Left colon (tissue), 2 donors: ENCODE measurements around the gene NOTCH4. TPM values are rescaled to one million over a fixed set of nuclear protein-coding genes. Genes with fewer than 3 reads are reported as not detected.

ENCODE experiments used
- ATAC-seq: fragments of 200-7000 bp; cut with Tn5 transposase; one replicate; pipeline ENCODE4 v1.9.1; 2020; ENCODE audit warnings: mild to moderate bottlenecking, moderate library complexity
- DNase-seq, 2 donors: peaks; one replicate each; pipeline ENCODE4 v3.0.0-alpha.2; 2020
- intact Hi-C, 2 donors: fragments of 100-400 bp; cut with DNase I in 1 of 2; cut with micrococcal nuclease in 1 of 2; formaldehyde crosslinking; loops; one replicate each; pipeline versions ENCODE4 v1.11.2 to v1.14.0; 2022; cut with DNase I, micrococcal nuclease
- microRNA-seq, 2 donors: library from miRNA; unstranded; fragments of <30 nt; microRNA quantifications; one replicate each; pipeline versions ENCODE4 v1.1.0 to v1.2.0, GENCODE V29; 2020
- total RNA-seq, 2 donors: library from RNA; stranded (reverse); fragmentation: NEBNext Ultra II Directional; extraction: Animal tissue kit (Norgen Biotek cat#: 25700); gene quantifications; one replicate each; pipeline ENCODE4 v1.2.1, GENCODE V29; 2021
- donor health status: DM: no; HTN: no; CAD: no.
- donor health status: DM: yes; HTN: yes; CAD: no.

Gene NOTCH4
- total RNA-seq, 2 donors from 2014 or later = 4.1 to 4.3 TPM

DNA sequence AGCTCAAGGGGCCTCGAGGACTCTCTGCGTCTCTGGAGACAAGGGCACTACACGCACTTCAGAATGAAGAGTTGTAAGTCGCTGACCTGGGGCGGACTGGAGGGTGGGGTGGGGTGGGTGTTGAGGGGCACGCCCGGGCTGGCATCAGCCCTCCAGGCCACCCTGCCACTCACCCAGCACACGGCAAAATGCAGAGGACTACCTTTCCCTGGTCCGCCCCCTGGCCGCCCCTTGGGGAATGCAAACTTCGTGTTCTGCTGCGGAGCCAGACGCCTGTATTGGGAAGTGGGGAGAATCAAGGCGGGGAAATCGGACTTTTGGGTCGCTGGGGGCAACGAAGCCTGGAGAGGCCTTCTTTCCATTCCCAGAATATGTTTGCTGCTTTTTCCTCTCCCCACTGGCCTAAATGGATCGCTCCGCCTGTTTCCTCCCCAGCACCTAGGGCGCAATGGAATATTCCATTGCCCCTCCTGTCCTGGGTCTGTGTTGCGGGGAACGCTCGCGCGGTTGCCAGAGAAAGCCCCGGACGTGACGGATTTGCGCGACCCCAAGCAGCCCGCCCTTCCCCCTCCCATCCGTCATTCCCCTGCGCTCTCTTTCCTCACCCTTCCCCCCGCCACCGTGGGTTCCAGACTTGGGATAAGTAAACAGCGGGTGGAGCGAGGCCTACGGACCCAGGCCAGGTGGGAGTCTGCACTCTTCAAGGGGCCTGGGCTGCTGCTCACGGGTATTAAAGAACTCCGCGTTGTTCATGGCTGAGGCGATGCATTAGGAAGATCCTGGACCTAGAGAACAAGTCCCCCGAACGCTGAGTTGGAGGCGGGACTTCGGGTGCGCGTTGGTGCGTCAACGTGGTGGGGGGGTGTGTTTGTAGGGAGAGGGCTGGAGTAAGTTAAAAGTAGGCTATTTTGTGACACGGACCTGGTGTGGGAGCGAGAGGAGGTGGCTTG, 70.0 kb downstream of the NOTCH4 start, which contains the start of gene PPT2:
Gene PPT2 (plus strand): TSS at position 578 of the 950 bp plus-strand sequence. CDS start 454 bp downstream, outside the sequence.
- intact Hi-C loops = no loop called here
- peak; percentile 74 for ATAC-seq
- peak; percentile 88 to 90 for DNase-seq

DNA sequence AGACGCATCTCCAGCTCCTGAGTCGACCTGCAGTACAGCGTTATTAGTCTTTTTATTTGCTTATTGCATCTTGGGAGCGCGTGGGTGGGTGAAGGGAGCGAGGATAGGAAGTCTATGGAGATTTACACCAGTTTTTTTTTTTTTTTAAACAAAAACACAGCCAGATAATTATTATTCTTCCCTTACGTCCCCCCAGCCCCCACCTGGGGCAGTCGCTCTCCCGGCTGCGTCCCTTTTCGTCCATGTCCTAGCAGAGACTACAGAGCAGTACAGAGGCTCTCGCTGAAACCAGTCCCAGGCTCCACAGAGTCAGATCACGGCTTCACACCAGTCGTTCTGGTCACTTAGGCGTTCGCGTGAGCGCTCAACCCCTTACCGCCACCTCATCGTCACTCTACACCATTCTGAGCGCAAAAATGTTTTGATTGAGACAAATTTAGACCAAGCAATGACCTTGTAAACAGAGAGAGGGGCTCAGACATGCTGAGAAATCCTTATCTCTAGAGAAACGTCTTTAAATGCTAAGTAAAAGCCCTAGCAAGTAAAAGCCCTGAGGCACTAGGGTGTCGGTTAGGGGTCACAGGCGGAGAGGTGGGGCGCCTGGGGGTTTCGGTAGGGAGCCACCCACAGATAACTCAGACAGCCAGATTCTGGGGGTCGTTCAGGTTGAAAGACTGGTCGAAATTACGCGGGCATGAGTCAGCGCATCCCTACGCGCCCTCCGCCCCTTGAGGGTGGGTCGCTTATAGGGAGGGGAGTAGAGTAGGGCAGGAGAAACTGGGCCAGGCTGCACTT, 70.9 kb downstream of the NOTCH4 start:
- intact Hi-C loops = no loop called here
- ATAC-seq (no peak), DNase-seq (peak; percentile 38 to 41)

DNA sequence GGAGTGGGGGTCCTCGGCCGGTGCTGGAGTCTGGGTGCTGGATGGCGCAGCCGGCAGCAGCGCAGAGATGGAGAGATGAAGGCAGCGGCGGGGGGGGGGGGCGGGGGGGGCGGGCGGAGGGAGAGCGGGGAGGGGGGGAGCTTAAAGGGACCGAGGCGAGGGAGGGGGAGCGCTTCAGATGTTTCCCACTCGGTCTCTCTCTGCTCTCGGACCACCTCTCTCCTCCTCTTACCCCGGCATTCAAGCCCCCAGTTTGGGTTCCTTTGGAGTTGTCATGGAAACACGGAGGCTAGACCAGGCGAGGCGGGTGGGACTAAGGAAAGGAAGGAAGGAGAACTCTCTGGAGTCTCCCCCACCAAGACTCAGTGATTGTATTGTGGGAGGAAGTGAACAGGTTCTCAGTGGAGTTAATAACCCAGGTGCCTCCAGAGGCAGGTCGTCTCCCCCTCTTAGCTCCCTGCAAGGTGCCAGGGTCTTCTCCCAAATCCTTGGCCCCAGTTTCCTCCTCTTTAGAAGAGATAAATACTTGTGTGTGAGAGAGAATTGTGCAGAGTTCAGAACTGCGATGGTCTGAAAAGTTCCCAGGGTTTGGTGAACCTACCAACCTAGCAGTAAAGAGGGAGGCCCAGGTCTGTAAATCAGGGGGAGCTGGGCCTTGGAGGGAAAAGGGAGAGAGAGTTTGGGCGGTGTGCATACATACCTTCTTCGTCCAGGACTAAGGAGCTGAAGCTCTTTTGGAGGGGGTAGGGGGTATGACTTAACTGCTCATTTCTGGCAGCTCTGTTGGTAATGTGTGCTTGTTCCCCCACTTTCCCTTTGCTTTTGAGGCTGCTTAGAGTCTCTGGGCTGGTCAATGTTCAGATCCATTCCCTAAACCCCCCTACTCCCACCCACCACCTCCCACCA, 71.8 kb downstream of the NOTCH4 start, which contains the start of gene PRRT1:
Gene PRRT1 (minus strand): TSS at position 77 of the 906 bp plus-strand sequence. CDS start 112 bp downstream, outside the sequence.
- intact Hi-C loops = no loop called here
- ATAC-seq = no peak
- no peak for DNase-seq

DNA sequence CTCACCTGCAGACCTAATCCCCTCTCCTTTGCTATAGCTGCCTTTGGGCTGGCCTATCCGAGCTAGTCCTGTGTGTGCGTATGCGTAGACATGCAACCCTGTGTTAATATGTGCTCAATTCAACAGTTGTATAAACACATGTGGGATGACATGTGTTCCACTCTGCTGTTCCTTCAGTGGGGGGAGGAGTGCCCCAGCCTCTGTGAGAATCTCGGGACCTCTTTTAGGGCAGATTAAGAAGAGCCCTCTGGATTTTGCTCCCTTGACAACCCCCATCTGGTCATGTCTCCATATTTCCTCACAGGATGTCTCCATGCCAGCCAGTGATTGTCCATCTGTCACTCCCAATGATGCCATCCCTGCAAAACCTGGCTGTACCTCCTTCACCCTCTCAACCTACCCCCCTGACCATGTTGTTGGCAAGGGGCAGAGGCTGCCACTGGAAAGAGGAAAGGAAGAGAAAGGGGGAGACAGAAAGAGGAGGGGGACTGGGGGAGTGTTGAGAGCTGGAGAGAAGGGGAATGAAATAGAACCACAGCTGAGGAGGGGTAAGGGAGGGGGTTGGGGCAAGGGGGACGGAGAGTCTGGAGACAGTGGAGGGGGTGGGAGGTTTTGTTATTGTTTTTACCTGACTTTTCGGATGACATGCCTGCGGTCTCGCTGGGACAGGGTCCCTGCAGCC, 72.5 kb downstream of the NOTCH4 start:
- intact Hi-C loops = no loop called here
- ATAC-seq (no peak), DNase-seq (no peak)

DNA sequence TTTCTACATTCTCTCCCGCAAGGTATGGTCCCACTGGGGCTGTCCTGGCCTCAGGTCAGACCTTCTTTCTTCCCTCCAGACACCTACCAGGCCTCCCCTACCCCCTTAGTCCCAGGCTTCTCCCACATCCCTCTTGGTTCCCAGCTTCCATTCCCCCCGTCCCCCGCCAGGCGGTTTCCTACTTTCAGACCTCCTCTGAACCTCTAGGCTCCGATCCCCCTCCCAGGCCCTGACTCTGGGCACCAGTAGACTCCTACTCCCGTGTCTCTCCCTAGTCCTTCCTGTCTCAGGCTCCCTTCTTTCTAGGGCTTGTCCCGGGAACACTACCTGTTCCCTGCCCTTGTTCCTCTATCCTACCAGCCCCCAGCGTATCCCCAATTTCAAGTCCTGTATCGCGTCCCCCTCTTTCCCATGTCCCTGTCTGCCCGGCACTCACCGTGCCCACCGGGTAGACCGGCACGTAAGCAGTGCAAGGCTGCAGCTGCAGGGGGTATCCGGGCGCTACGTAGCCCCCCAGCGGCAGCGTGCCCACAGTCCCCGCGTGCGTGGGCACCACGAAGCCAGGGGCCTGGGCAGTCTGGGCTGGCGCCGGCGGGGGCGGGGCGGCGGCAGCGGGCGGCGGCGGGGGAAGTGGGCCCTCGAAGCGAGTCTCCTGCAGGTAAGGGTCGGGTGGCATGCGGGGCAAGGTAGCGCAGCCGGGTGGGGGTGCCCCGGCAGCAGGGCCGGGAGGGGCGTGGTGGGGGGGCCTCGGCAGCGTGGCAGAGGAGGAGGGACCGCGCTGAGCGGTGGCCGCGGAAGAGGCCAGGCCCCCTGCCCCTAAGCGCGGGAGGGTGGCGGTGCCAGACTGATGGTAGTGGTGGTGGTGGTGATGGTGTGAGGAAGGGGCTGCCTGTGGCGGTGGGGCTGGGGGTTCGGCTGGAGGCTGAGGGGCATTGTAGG, 73.7 kb downstream of the NOTCH4 start:
- ATAC-seq (no peak), DNase-seq (no peak)
- intact Hi-C loops = no loop called here

DNA sequence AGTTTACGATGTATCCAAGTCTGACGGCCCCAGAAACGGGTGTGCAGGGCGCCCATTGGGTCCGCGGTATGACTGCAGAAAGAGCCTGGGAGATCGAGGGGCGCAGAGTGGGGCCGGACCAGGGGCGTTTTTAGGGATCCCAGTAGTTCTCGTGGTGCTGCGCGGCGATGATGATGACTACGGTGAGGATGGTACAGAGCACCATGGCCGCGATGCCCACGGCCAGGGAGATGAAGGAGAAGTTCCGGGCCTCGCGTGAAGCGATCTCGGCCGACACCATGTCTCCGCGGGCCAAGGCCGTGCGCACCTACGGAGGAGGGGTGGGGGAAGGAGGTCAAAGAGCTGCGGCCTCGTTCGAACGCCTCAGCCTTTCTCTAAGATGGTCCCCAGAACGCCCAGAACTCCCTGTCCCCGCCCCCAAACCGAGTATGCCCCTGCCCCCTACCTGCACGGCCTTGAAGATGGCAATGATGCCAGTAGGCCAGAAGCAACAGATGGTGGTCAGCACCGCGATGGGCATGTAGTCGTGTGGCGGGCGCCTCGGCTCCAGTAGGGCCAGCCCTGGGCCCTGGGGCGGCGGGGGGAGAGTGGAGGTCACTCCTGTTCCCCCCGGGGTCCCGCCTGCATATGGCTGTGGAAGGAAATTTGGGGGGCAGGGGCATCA, 74.6 kb downstream of the NOTCH4 start:
- intact Hi-C loops = no loop called here
- DNase-seq = no peak
- ATAC-seq = no peak

DNA sequence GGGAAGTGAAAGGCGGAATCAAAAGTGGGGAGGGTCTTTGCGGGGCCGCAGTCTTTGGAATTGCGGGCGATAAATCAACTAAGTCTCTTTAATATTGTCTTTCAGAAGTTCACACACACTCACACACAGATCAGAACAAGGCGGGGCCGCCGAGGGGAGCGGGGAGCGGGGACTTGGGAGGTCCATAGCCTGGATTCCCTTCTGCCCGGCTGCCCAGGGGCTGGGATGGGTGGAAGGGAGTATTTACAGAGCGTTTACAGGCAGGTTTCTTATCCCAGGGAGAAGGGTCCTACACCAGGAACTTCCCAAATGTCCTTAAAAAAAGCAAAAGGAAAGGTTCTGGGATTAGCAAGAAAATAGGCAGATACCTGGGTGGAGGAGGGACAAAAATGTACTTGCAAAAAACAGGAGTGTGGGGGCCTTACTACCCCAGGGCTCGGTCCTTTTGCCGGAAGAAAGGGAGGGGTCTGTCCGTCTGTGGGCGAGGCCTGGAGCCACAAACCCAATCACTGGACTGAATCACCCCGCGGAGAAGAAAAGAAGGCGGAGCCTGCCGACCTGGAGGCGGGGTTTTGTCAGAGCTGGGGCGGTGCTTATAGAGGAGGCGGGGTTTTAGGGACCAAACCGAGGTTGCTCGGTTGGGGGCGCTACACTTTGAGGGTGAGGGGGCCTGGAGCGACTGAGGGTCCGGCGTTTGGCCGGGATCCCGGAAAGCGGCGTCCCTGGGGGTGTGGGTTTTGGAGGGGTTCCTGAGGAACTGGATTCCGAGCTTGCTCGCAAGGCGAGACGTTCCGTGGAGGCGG, 75.4 kb downstream of the NOTCH4 start:
- DNase-seq (peak; percentile 71 to 72), ATAC-seq (peak; percentile 75)
- intact Hi-C loops = no loop called here

- ATAC-seq (no peak), DNase-seq (no peak)
- intact Hi-C loops = no loop called here
These were observed 76.3 kb downstream of the NOTCH4 start for GRCh38 chr6:32147401-32148132.

DNA sequence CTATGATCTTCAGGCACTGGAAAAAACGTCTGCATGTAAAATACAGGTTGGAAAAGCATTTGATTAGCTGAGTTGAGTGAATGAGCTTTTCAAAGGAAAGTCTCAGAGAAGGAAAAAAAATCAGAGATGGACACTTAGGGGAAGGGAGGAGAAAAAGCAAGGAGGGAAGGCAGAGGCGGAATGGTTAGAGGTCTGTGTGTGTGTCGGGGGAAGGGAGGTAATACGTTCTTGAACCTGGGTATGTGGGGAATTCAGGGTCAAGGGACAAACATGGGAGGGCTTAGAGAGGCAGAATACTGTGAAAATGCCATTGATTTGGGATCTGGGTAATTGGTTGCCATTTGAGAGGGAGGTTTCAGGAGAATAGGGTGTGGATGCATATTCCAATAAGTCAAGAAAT, 77.2 kb downstream of the NOTCH4 start:
- intact Hi-C loops = no loop called here
- ATAC-seq = no peak
- DNase-seq = no peak

GRCh38 chr6:32146287-32146686, 77.6 kb downstream of the NOTCH4 start:
- no peak for ATAC-seq
- DNase-seq = no peak

More at GRCh38 chr6:32146287-32146686, 77.6 kb downstream of the NOTCH4 start:
- intact Hi-C loops = no loop called here

Small RNA genes within 50 kb of the gene (microRNA-seq; reads per million reads assigned to microRNA genes)
- gene MIR6721 (0.53 to 1.4 reads per million in 2 donors), gene MIR6833 (0 to 1.1 reads per million in 2 donors)

Other genes with a start within 250 kb of the NOTCH4 start
- 10 to 100 TPM in 1 of 2 donors, 1 to 10 TPM in 1; 4.1 to 40.0 TPM for gene C4A, start 242.0 kb downstream of the NOTCH4 start, total RNA-seq
- 10 to 100 TPM in 1 of 2 donors, 1 to 10 TPM in 1; 3.8 to 31.2 TPM for gene C4B, start 209.3 kb downstream of the NOTCH4 start, total RNA-seq
- under 1 TPM in 1 of 2 donors, not detected in 1; 0.15 TPM for gene CYP21A2, start 185.7 kb downstream of the NOTCH4 start, total RNA-seq
- 10 to 100 TPM; 19.4 to 35.9 TPM for gene TNXB, start 114.7 kb downstream of the NOTCH4 start, total RNA-seq
- 100 to 1,000 TPM in 1 of 2 donors, 10 to 100 TPM in 1; 83.7 to 111 TPM for gene ATF6B, start 95.8 kb downstream of the NOTCH4 start, total RNA-seq
- gene FKBPL, start 93.8 kb downstream of the NOTCH4 start, total RNA-seq = 1 to 10 TPM; 4.6 to 4.9 TPM
- 1 to 10 TPM; 1.0 to 2.0 TPM for gene PRRT1, start 72.1 kb downstream of the NOTCH4 start, total RNA-seq
- 10 to 100 TPM; 18.8 to 19.9 TPM for gene PPT2, start 69.9 kb downstream of the NOTCH4 start, total RNA-seq
- gene EGFL8, start 59.5 kb downstream of the NOTCH4 start, total RNA-seq = 10 to 100 TPM; 13.7 to 19.9 TPM
- 10 to 100 TPM; 44.4 to 55.0 TPM for gene AGPAT1, start 48.0 kb downstream of the NOTCH4 start, total RNA-seq
- gene RNF5, start 45.7 kb downstream of the NOTCH4 start, total RNA-seq = 100 to 1,000 TPM in 1 of 2 donors, 10 to 100 TPM in 1; 87.2 to 104 TPM
- gene AGER, start 39.8 kb downstream of the NOTCH4 start, total RNA-seq = 1 to 10 TPM; 4.4 TPM
- gene PBX2, start 33.9 kb downstream of the NOTCH4 start, total RNA-seq = 10 to 100 TPM; 41.5 to 49.6 TPM
- 10 to 100 TPM in 1 of 2 donors, 1 to 10 TPM in 1; 5.6 to 11.1 TPM for gene GPSM3, start 31.4 kb downstream of the NOTCH4 start, total RNA-seq
- gene TSBP1, start 147.8 kb upstream of the NOTCH4 start, total RNA-seq = not detected
- gene BTNL2, start 183.1 kb upstream of the NOTCH4 start, total RNA-seq = not detected
- gene HLA-DRA, start 215.8 kb upstream of the NOTCH4 start, total RNA-seq = 100 to 1,000 TPM in 1 of 2 donors, 10 to 100 TPM in 1; 29.3 to 159 TPM